IPS-20b (cell line): ENCODE measurements around the gene HSD17B13.

Experiments
- H3K27ac ChIP-seq: one replicate; pipeline ENCODE4 v1.5.1; 2013; ENCODE audit warnings: low read length
- H3K27me3 ChIP-seq: 2 replicates; pipeline ENCODE4 v1.6.1; 2013; ENCODE audit warnings: mild to moderate bottlenecking, low read length, inconsistent platforms; ENCODE audit not compliant: insufficient read depth
- H3K36me3 ChIP-seq: 2 replicates; pipeline ENCODE4 v1.6.1; 2013; ENCODE audit warnings: low read depth, mild to moderate bottlenecking, inconsistent platforms, low read length, moderate library complexity; ENCODE audit not compliant: insufficient read depth
- H3K4me1 ChIP-seq: 2 replicates; pipeline ENCODE4 v1.6.1; 2013; ENCODE audit warnings: mild to moderate bottlenecking, control low read depth, inconsistent platforms, low read length, moderate library complexity; ENCODE audit not compliant: insufficient read depth
- H3K4me3 ChIP-seq: 2 replicates; pipeline ENCODE4 v1.5.1; 2013; ENCODE audit warnings: mild to moderate bottlenecking, low read length, inconsistent platforms
- H3K9ac ChIP-seq: 2 replicates; pipeline ENCODE4 v1.6.1; 2013; ENCODE audit warnings: low read depth, mild to moderate bottlenecking, inconsistent platforms, low read length, moderate library complexity
- H3K9me3 ChIP-seq: 2 replicates; pipeline ENCODE4 v1.6.1; 2013; ENCODE audit warnings: mild to moderate bottlenecking, low read depth, low read length, inconsistent platforms; ENCODE audit not compliant: insufficient read depth

HSD17B13 gene, protein sequence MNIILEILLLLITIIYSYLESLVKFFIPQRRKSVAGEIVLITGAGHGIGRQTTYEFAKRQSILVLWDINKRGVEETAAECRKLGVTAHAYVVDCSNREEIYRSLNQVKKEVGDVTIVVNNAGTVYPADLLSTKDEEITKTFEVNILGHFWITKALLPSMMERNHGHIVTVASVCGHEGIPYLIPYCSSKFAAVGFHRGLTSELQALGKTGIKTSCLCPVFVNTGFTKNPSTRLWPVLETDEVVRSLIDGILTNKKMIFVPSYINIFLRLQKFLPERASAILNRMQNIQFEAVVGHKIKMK

DNA sequence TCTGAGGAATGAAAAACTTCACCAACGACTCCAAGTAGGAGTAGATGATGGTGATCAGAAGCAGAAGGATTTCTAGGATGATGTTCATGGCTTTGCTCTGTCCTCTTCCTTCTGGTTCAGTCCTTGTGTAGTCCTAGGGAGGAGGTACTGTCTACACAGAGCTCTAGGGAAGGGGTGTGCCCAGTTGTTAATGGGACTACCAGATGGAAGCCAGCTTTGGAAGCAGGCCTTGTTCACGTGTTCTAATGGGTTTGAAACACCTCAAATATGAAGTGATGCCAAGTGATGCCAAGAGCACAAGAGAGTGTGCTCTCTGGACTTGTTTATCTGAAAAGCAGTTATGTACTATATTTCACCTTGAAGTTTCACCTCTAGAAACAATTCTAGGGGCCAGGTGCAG lies at the start of gene HSD17B13:
HSD17B13 (minus strand) TSS at position 129 of the 400 bp plus-strand sequence; CDS start at position 88, 41 bp downstream.
- Histone ChIP-seq H3K27ac (no peak within 1 kb of the TSS), H3K36me3 (no peaks in the 10 kb centered on the region), H3K9me3 (no peaks in the 10 kb centered on the region), H3K9ac (no peak within 1 kb of the TSS), H3K4me1 (no peaks in the 10 kb centered on the region), H3K27me3 (no peaks in the 10 kb centered on the region), H3K4me3 (no peak within 1 kb of the TSS)

DNA sequence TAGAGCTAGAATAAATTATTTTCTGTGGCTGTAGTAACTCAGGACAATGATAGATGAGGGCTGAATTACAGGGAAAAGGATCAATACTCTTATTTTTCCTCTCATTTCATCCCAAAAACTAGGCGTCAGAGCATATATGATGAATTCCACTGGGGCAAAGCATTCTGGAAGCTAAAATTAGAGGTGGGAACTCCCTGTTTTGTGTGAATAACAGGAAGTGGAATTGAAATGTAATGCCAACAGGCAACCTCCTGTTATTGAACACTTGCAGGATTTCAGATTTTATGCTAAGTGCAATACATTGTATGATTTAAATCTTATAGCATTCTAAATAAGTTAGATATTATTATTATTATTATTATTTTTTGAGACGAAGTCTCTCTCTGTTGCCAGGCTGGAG lies 47.4 kb upstream of the HSD17B13 start:
- Histone ChIP-seq H3K36me3 (peaks cover 39% of the 10 kb centered on the region), H3K9ac (no peak overlapping the region), H3K4me1 (no peaks in the 10 kb centered on the region), H3K27me3 (no peaks in the 10 kb centered on the region), H3K9me3 (peaks cover 7% of the 10 kb centered on the region; the same call in 1 of the 2 replicates), H3K4me3 (no peak overlapping the region), H3K27ac (no peak overlapping the region)

DNA sequence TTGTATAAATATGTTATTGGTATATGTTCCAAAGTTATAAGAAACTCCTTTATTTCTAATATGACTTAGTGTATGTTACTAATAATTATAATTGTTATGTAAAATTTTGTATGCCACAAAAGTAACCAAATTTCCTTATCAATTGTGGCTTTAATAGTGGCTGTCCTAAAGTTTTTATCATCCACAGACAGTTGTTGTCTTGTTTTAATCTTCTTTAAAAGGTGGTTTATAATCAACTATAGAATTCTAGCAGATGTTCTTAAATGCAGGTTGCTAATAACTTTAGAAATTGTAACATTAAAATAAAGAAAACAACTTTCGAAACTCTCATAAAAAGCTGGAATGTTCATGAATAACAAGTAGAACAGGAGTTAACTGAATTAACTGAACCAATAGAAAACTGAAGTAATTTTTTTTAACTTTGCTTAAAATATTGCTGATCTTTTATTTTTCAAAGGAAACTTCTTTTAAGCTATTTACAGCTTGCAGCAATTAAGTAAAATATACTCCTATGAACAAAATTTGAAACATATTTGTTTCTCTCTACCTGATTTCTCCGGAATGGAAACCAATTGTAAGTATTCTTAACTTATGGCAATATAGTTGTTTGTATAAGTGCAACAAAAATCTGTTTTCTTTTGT lies 44.0 kb upstream of the HSD17B13 start:
- peaks cover 38% of the 10 kb centered on the region for H3K36me3 ChIP-seq
- no peak overlapping the region for H3K9ac ChIP-seq
- no peak overlapping the region for H3K4me3 ChIP-seq
- H3K9me3 ChIP-seq = peaks cover 7% of the 10 kb centered on the region; the same call in 1 of the 2 replicates
- H3K27ac ChIP-seq = no peak overlapping the region
- no peaks in the 10 kb centered on the region for H3K4me1 ChIP-seq
- no peaks in the 10 kb centered on the region for H3K27me3 ChIP-seq

DNA sequence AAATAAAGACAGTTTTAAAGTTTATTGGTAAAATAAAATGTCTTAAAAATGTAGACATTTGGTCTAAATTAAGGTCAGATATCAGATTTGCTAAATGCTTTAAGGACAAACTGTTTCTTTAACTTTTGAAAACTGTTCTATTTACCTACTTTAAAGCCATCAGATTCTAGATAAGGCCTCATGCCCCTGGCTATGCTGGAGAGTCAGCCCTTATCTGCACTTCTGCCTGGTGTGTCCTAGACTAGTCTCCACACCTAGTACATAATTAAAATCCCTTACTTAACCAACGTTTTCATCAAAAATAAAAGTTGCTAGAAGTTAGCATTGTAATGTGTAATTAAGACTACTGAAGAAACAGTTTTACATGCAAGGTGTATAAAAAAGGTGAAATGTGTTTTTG lies 42.7 kb upstream of the HSD17B13 start:
- H3K9ac ChIP-seq = no peak overlapping the region
- H3K27me3 ChIP-seq = no peaks in the 10 kb centered on the region
- H3K9me3 ChIP-seq = peaks cover 7% of the 10 kb centered on the region; the same call in 1 of the 2 replicates
- H3K4me1 ChIP-seq = no peaks in the 10 kb centered on the region
- H3K4me3 ChIP-seq = no peak overlapping the region
- H3K36me3 ChIP-seq = peaks cover 30% of the 10 kb centered on the region
- H3K27ac ChIP-seq = no peak overlapping the region

DNA sequence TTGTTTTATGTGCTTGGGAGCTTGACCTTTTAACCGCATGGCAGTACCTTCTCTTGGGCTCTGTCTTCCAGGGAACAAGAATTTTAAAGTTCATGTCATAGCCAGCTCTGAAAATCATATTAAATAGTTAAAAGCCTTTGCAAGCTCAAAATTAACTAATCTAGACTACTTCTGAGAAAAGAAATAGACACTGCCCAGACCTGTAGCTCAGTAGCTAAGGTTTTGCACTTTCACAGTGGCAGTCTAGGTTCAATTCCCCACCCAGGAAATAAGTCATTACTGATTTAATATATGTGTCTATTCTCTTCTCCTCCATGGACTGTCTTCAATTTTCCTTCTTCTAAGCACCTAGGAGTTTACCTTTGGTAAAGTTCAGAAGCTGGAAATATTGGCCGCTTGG lies 40.9 kb upstream of the HSD17B13 start:
- Histone ChIP-seq H3K36me3 (peaks cover 33% of the 10 kb centered on the region), H3K4me3 (no peak overlapping the region), H3K27me3 (no peaks in the 10 kb centered on the region), H3K9me3 (peaks cover 7% of the 10 kb centered on the region; the same call in 1 of the 2 replicates), H3K4me1 (no peaks in the 10 kb centered on the region), H3K27ac (no peak overlapping the region), H3K9ac (no peak overlapping the region)

DNA sequence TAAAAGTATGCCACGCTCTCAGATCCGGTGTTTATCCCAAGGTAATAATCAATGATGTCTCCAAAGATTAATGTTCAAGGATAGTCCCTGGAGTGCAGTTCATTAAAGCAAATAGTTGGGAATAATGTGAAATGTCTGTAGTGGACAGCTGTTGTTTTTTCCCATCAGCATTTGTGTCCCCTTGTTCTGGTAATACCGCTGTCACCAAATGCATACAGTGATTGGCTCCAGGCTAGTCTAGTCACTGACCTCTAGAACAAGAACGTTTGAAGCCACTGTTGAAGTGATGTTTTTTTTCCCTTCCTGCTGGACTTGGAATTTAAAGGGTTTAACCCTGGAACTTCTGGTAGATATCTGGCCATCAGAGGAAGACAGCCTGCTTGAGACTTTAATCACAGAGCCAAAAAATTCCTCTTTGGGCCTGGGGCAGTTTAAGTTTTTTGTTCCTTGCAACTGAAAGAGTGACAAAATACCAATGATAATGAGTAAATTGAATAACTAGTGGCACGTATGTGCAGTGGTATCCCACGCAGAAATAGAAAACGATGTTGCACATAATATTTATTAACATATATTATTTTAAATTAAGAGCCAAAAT lies 37.8 kb upstream of the HSD17B13 start:
- H3K9ac ChIP-seq = no peak overlapping the region

DNA sequence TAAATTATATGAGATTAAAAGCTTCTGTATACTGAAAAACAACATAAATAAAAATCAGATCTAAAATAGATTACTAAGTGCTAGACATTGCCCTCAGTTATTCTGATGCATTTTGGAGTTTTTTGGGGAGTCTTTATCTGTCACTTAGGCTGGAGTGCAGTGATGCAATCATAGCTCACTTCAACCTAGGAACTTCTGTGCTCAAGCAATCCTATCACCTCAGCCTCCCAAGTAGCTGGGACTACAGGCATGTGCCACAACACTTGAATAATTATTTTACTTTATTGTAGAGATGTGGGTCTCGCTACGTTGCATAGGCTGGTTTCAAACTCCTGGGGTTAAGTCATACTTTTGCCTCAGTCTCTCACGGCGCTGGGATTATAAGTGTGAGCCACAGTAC lies 36.6 kb upstream of the HSD17B13 start:
- Histone ChIP-seq H3K9ac (no peak overlapping the region), H3K27ac (no peak overlapping the region), H3K4me3 (no peak overlapping the region), H3K27me3 (no peaks in the 10 kb centered on the region), H3K4me1 (peaks cover 6% of the 10 kb centered on the region; the same call in 1 of the 2 replicates), H3K9me3 (no peaks in the 10 kb centered on the region), H3K36me3 (0 out of 2 replicates have a peak, but pooled peaks cover 10% of the 10 kb centered on the region)

More for the DNA sequence above, 37.8 kb upstream of the HSD17B13 start:
- H3K27ac ChIP-seq = no peak overlapping the region
- H3K27me3 ChIP-seq = no peaks in the 10 kb centered on the region
- peaks cover 6% of the 10 kb centered on the region; the same call in 1 of the 2 replicates for H3K4me1 ChIP-seq
- no peak overlapping the region for H3K4me3 ChIP-seq
- no peaks in the 10 kb centered on the region for H3K9me3 ChIP-seq
- peaks cover 14% of the 10 kb centered on the region; the same call in 1 of the 2 replicates for H3K36me3 ChIP-seq

DNA sequence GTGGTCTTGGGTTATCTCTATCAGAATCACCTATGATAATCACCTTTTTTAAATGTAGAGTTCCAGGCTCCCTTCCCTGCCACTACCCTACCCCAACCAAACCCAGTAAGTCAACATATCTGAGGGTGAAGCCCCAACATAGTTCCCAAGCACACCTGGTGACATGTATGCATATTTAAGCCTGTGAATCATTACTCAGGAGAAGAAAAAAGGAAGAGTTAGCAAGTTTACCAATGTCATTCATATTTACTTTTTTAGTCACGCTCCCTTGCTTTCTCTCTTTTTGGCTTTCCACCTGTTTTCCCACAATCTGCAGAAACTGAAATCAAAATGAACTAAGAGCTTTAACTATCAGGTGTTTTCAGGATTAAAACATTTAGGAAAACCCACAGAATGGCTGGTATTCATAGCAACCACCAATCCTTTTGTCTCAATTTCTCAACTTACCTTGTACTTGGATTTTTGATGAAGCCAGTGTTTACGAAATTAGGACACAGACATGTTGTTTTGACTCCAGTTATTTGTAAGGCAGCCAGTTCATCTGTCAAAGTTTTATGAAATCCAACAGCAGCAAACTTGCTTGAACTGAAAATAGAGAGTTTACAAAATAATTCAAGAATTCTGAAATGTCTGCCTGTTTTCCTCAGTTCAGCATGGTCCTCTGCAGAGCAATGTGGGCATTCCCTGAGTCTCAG lies 34.3 kb upstream of the HSD17B13 start:
- Histone ChIP-seq H3K4me3 (no peak overlapping the region), H3K4me1 (peaks cover 6% of the 10 kb centered on the region; the same call in 1 of the 2 replicates), H3K27me3 (no peaks in the 10 kb centered on the region), H3K9me3 (no peaks in the 10 kb centered on the region), H3K9ac (no peak overlapping the region), H3K36me3 (0 out of 2 replicates have a peak, but pooled peaks cover 3% of the 10 kb centered on the region), H3K27ac (no peak overlapping the region)

DNA sequence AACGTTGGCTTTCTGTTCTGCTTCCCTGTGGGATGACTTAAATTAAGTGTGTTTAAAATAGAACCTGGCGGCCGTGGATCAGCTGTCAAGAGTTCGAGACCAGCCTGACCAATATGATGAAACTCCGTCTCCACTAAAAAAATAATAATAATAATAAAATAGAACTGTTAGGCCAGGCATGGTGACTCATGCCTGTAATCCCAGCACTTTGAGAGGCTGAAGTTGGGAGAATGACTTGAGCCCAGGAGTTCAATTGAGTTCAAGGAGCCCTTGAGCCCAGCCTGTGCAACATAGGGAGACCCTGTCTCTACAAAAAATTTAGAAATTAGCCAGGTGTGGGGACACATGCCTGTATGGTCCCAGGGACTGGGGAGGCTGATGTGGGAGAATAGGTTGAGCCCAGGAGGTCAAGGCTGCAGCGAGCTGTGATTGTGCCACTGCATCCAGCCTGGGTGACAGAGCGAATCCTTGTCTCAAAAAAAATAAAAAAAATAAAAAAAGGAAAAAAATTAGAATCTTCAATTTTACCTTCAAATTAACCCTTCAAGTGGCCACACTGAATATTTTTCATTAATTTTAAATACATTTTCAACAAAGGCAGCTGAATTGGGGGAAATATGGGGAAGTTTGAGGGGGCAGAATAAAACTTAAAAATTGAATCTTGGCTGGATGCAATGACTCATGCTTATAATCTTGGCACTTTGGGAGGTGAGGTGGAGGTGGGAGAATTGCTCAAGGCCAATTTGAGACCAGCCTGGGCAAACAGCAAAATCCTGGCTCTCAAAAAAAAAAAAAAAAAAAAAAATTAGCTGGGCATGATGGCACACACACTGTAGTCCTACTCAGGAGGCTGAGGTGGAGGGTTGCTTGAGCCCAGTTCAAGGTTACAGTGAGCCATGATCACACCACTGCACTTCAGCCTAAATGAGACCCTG lies 31.8 kb upstream of the HSD17B13 start:
- H3K27me3 ChIP-seq = no peaks in the 10 kb centered on the region
- H3K27ac ChIP-seq = no peak overlapping the region

DNA sequence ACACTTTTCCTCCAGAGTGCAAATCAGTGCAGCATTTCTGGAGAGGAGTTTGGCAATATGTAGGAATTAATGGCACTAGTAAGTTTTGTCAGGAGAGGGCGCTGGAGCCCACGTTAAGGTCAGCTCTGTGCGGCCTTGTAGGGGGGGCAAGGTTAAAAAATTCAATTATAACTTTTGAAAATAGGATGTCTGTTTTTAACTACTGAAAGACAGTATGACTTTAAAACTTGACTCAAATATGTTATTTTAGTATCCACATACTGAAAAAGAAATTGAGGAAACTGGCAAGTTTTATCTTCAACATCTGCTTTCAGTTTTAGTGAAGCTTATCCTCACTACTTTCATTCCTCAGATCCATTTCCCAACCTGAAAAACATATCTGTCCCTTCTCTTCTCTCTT lies 30.9 kb upstream of the HSD17B13 start:
- Histone ChIP-seq H3K27ac (no peak overlapping the region), H3K4me3 (no peak overlapping the region), H3K9ac (no peak overlapping the region), H3K27me3 (no peaks in the 10 kb centered on the region), H3K36me3 (no peaks in the 10 kb centered on the region), H3K9me3 (no peaks in the 10 kb centered on the region), H3K4me1 (peaks cover 6% of the 10 kb centered on the region; the same call in 1 of the 2 replicates)

More for the DNA sequence above, 31.8 kb upstream of the HSD17B13 start:
- no peak overlapping the region for H3K4me3 ChIP-seq
- H3K9me3 ChIP-seq = no peaks in the 10 kb centered on the region
- 0 out of 2 replicates have a peak, but pooled peaks cover 3% of the 10 kb centered on the region for H3K36me3 ChIP-seq
- H3K4me1 ChIP-seq = peaks cover 6% of the 10 kb centered on the region; the same call in 1 of the 2 replicates
- H3K9ac ChIP-seq = no peak overlapping the region
